K562 (cell line): ENCODE data around the gene DOK7. TPM values are rescaled to one million over a fixed set of nuclear protein-coding genes. Genes with fewer than 3 reads are reported as not detected.

ENCODE experiments used
- ATAC-seq: fragments of 200-7000 bp; cut with Tn5 transposase; 3 replicates; pipeline ENCODE4 v1.9.1; 2020; ENCODE audit warnings: moderate library complexity
- BruUV-seq: library from RNA; stranded (reverse); fragments of 400-500 nt; replicated peaks from 2 replicates; lab custom pipeline; 2021; lab: Mats Ljungman, UMichigan
- CTCF ChIA-PET: fragments of 300-600 bp; formaldehyde crosslinking; extraction: SDS; loops from one replicate; lab custom pipeline; 2021; ENCODE audit warnings: low intra/inter-chr PET ratio; lab: Yijun Ruan, JAX
- POLR2A ChIA-PET: fragments of 300-600, 350-650 bp; sonication (Branson Sonifier 250); formaldehyde crosslinking; extraction: SDS; loops from one replicate; lab custom pipeline; 2021; ENCODE audit warnings: antibody characterized with exemption, inconsistent platforms; lab: Yijun Ruan, JAX
- DNase-seq, 4 experiments: peaks; one replicate each; pipeline versions ENCODE4 v3.0.0 to v3.0.0-alpha.2; 2011 to 2018; ENCODE audit warnings: low spot score in 3 of 4, mixed read lengths in 3 of 4; ENCODE audit errors: extremely low read depth in 1 of 4
- FAIRE-seq: peaks from 2 replicates; lab custom pipeline; 2011; peaks lifted over from hg19 to GRCh38; lab: Jason Lieb, UNC
- H2AFZ ChIP-seq: 2 replicates; pipeline ENCODE4 v1.6.0; 2011; ENCODE audit warnings: low read depth, low read length, control low read depth, inconsistent platforms
- H3K27ac ChIP-seq: fragments of 200-600 bp; 3 replicates; pipeline ENCODE4 v1.8.0; 2011; ENCODE audit warnings: low read depth, mild to moderate bottlenecking, control low read depth, inconsistent platforms, low read length, moderate library complexity, mixed read lengths; ENCODE audit errors: extremely low read depth
- H3K27me3 ChIP-seq, 2 experiments: fragments of 300-600 bp in 1 of 2; 2 replicates in 1 of 2; 3 replicates in 1 of 2; pipeline versions ENCODE4 v1.6.0 to v1.8.0; 2011; ENCODE audit warnings: inconsistent platforms in 2 of 2, low read length in 2 of 2, mild to moderate bottlenecking in 1 of 2, mixed read lengths in 1 of 2, moderate library complexity in 1 of 2; ENCODE audit not compliant: control insufficient read depth in 2 of 2, insufficient read depth in 2 of 2
- H3K36me3 ChIP-seq: fragments of 300-600 bp; 3 replicates; pipeline ENCODE4 v1.8.0; 2011; ENCODE audit warnings: mild to moderate bottlenecking, low read length, inconsistent platforms; ENCODE audit not compliant: control insufficient read depth, insufficient read depth
- H3K4me1 ChIP-seq, 2 experiments: fragments of 200-600 bp in 1 of 2; replicated peaks in 1 of 2; 2 replicates in 1 of 2; 3 replicates in 1 of 2; pipeline versions ENCODE4 v1.5.1 to v1.8.0; 2011; ENCODE audit warnings: inconsistent platforms in 2 of 2, low read length in 2 of 2, mild to moderate bottlenecking in 1 of 2, mixed read lengths in 1 of 2, moderate library complexity in 1 of 2; ENCODE audit not compliant: control insufficient read depth in 2 of 2, insufficient read depth in 2 of 2
- H3K4me2 ChIP-seq: 2 replicates; pipeline ENCODE4 v1.6.1; 2011; ENCODE audit warnings: low read length, control low read depth, inconsistent platforms, mixed read lengths; ENCODE audit not compliant: insufficient read depth
- H3K4me3 ChIP-seq: fragments of 200-600 bp; sonication (generic), shearing (Covaris generic); 2 replicates; pipeline ENCODE4 v1.5.1; 2016; ENCODE audit warnings: control low read depth, inconsistent platforms
- H3K79me2 ChIP-seq: fragments of 200-600 bp; 3 replicates; pipeline ENCODE4 v1.8.0; 2011; ENCODE audit warnings: low read length, inconsistent platforms; ENCODE audit not compliant: control insufficient read depth, insufficient read depth
- H3K9ac ChIP-seq, 2 experiments: 2 replicates each; pipeline versions ENCODE4 v1.6.0 to v1.6.1; 2011; ENCODE audit warnings: low read depth in 2 of 2, low read length in 2 of 2, control low read depth in 1 of 2, inconsistent platforms in 1 of 2, mild to moderate bottlenecking in 1 of 2, mixed read lengths in 1 of 2; ENCODE audit not compliant: insufficient read depth in 1 of 2
- H3K9me1 ChIP-seq: one replicate; pipeline ENCODE4 v1.6.0; 2011; ENCODE audit warnings: inconsistent platforms, mild to moderate bottlenecking, low read length, moderate library complexity; ENCODE audit not compliant: control insufficient read depth, insufficient read depth
- H3K9me3 ChIP-seq: replicated peaks from 2 replicates; pipeline ENCODE4 v1.5.1; 2011; ENCODE audit warnings: low read depth, low read length, inconsistent platforms; ENCODE audit not compliant: control insufficient read depth, insufficient read depth
- H4K20me1 ChIP-seq: replicated peaks from 2 replicates; pipeline ENCODE4 v1.6.1; 2011; ENCODE audit warnings: low read length, inconsistent platforms, mixed read lengths; ENCODE audit not compliant: control insufficient read depth, insufficient read depth
- BCLAF1 ChIP-seq, 2 experiments: fragments of 450-650 bp in 1 of 2; IDR thresholded peaks; 2 replicates each; pipeline ENCODE4 v1.6.1; 2011 to 2017; ENCODE audit warnings: low read depth in 2 of 2, antibody characterized with exemption in 1 of 2, borderline replicate concordance in 1 of 2, low read length in 1 of 2, mild to moderate bottlenecking in 1 of 2, mixed read lengths in 1 of 2; ENCODE audit not compliant: control insufficient read depth in 1 of 2
- CBFA2T3 ChIP-seq: fragments of 450-650 bp; IDR thresholded peaks from 2 replicates; pipeline ENCODE4 v1.6.1; 2017
- CBX8 ChIP-seq: fragments of 200-600 bp; sonication (generic); IDR thresholded peaks from 2 replicates; pipeline ENCODE4 v1.6.1; 2012; ENCODE audit warnings: borderline replicate concordance, mixed run types, low read depth, mild to moderate bottlenecking, moderate library complexity, mixed read lengths, low read length, control low read depth, inconsistent platforms; ENCODE audit not compliant: poor library complexity, severe bottlenecking; ENCODE audit errors: extremely low read depth
- DLX4 ChIP-seq: fragments of 250-450 bp; sonication (Bioruptor Pico); IDR thresholded peaks from 2 replicates; pipeline ENCODE4 v1.6.1; 2021; ENCODE audit warnings: mild to moderate bottlenecking
- ERF ChIP-seq: fragments of 450-650 bp; formaldehyde crosslinking; IDR thresholded peaks from 2 replicates; pipeline ENCODE4 v1.4.0; 2020; ENCODE audit warnings: mild to moderate bottlenecking, mixed read lengths
- FOXO4 ChIP-seq: fragments of 450-650 bp; formaldehyde crosslinking; IDR thresholded peaks from 2 replicates; pipeline ENCODE4 v1.4.0; 2020; ENCODE audit warnings: mild to moderate bottlenecking, moderate library complexity
- KAT8 ChIP-seq: fragments of 450-650 bp; IDR thresholded peaks from 2 replicates; pipeline ENCODE4 v1.6.1; 2016; ENCODE audit warnings: low read depth, mild to moderate bottlenecking
- PKNOX1 ChIP-seq: fragments of 450-650 bp; IDR thresholded peaks from 2 replicates; pipeline ENCODE4 v1.6.1; 2016
- PYGO2 ChIP-seq: fragments of 450-650 bp; IDR thresholded peaks from 2 replicates; pipeline ENCODE4 v1.6.1; 2016; ENCODE audit warnings: mild to moderate bottlenecking, missing genetic modification characterization, moderate library complexity, missing compliant biosample characterization
- WGBS: fragments of 100-300 bp; shearing (Covaris generic); methylation state at CpG from one replicate; pipeline ENCODE4 v1.1.6; 2016; ENCODE audit warnings: low coverage, mixed read lengths; ENCODE audit not compliant: insufficient coverage; ENCODE audit errors: missing lambda C conversion rate; 5-methylcytosine and 5-hydroxymethylcytosine counted together
- in situ Hi-C: fragments of 300-500 bp; cut with MboI; formaldehyde crosslinking; loops from 4 replicates; pipeline ENCODE4 v1.15.0; 2018; ENCODE audit warnings: inconsistent platforms, mixed read lengths
- intact Hi-C: fragments of 100-400 bp; cut with micrococcal nuclease; formaldehyde crosslinking; loops from 2 replicates; pipeline ENCODE4 v1.14.2; 2022
- polyA plus RNA-seq, 8 experiments: library from polyadenylated mRNA; depleted of rRNA in 4 of 8; stranded (reverse) in 5 of 8; unstranded in 3 of 8; fragments of >200 nt; fragmentation: Nextera tagmentation in 2 of 8; fragmentation: Illumina TruSeq in 1 of 8; extraction: Ambion mirVana in 2 of 8; extraction: Trizol in 1 of 8; gene quantifications; 2 replicates each; pipeline versions ENCODE4 v1.2.1 to v1.2.3, GENCODE V29; 2011 to 2014; ENCODE audit warnings: inconsistent platforms in 1 of 8, missing spikeins in 1 of 8
- total RNA-seq, 7 experiments: library from RNA; depleted of rRNA in 6 of 7; stranded (reverse); fragments of >200 nt in 6 of 7; fragmentation: Illumina TruSeq in 2 of 7; extraction: Trizol in 2 of 7; gene quantifications; 2 replicates each; pipeline versions ENCODE4 v1.2.1 to v1.2.3, GENCODE V29; 2011 to 2021; ENCODE audit warnings: low replicate concordance in 1 of 7
- TF ChIP-seq, protein P1 (sequence below), 2 experiments: fragments of 450-650 bp; IDR thresholded peaks; 2 replicates each; pipeline ENCODE4 v1.6.1; 2018; ENCODE audit warnings: mild to moderate bottlenecking in 2 of 2, low read depth in 1 of 2; ENCODE audit not compliant: partially characterized antibody in 2 of 2

The DOK7 gene
- total and polyA plus RNA-seq, 9 of the 15 experiments (the other 6 are each of a cell fraction or from before 2014, with no cell fraction given): not detected

DNA sequence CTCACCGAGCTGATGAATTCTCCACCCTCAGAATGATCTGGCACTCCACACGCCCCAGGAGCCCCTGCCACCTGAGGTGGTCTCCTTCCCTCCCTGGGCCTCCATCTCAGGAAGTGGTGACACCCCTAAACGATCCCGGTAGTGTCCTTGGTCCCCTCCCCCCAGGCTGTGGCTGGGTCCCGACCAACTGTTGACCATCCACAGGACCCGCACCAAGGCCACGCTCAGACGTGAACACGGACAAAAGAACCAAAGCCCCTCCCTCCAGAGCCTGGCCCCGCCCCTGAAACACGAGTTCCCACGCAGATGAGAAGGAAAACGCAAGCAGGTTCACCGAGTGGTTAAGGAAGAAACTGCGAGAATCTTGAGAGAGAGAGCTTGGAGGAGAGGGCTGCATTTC, 52.5 kb downstream of the DOK7 start:
- no peaks in the 10 kb centered on the region for H3K79me2 ChIP-seq
- H3K4me3 ChIP-seq: no peak overlapping the region
- H3K27me3 ChIP-seq: no peaks in the 10 kb centered on the region
- in situ Hi-C loops (no loop called here), intact Hi-C loops (no loop called here)
- H3K9me1 ChIP-seq: no peaks in the 10 kb centered on the region
- TF ChIP-seq KAT8 (no peak), PKNOX1 (no peak), ERF (CRISPR knock-in tag) (no peak), FOXO4 (CRISPR knock-in tag) (no peak), CBFA2T3 (no peak), BCLAF1 (IDR thresholded peaks at IDR 0.05; ENCODE audit: borderline replicate concordance in 1 of 2, control insufficient read depth in 1 of 2, low read depth in 2 of 2, low read length in 1 of 2) (no peak), CBX8 (no peak), PYGO2 (tag) (no peak), DLX4 (no peak)
- TF ChIP-seq, protein P1, sequence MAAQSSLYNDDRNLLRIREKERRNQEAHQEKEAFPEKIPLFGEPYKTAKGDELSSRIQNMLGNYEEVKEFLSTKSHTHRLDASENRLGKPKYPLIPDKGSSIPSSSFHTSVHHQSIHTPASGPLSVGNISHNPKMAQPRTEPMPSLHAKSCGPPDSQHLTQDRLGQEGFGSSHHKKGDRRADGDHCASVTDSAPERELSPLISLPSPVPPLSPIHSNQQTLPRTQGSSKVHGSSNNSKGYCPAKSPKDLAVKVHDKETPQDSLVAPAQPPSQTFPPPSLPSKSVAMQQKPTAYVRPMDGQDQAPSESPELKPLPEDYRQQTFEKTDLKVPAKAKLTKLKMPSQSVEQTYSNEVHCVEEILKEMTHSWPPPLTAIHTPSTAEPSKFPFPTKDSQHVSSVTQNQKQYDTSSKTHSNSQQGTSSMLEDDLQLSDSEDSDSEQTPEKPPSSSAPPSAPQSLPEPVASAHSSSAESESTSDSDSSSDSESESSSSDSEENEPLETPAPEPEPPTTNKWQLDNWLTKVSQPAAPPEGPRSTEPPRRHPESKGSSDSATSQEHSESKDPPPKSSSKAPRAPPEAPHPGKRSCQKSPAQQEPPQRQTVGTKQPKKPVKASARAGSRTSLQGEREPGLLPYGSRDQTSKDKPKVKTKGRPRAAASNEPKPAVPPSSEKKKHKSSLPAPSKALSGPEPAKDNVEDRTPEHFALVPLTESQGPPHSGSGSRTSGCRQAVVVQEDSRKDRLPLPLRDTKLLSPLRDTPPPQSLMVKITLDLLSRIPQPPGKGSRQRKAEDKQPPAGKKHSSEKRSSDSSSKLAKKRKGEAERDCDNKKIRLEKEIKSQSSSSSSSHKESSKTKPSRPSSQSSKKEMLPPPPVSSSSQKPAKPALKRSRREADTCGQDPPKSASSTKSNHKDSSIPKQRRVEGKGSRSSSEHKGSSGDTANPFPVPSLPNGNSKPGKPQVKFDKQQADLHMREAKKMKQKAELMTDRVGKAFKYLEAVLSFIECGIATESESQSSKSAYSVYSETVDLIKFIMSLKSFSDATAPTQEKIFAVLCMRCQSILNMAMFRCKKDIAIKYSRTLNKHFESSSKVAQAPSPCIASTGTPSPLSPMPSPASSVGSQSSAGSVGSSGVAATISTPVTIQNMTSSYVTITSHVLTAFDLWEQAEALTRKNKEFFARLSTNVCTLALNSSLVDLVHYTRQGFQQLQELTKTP (IDR thresholded peaks at IDR 0.05; ENCODE audit: low read depth in 1 of 2, partially characterized antibody in 2 of 2): no peak
- CTCF ChIA-PET: no interaction called here
- ATAC-seq (no peak), FAIRE-seq (no peak), DNase-seq (no peak)
- no peak overlapping the region for H2AFZ ChIP-seq
- no TSS peak for BruUV-seq
- H3K27ac ChIP-seq: no peak overlapping the region
- no peaks in the 10 kb centered on the region for H3K9me3 ChIP-seq
- H3K36me3 ChIP-seq: peaks cover 91% of the 10 kb centered on the region; the same call in 2 of the 3 replicates
- H3K4me1 ChIP-seq: peaks cover 0 to 21% of the 10 kb centered on the region in 2 experiments; a peak in 2 of 5 replicates
- H4K20me1 ChIP-seq: no peaks in the 10 kb centered on the region; the same call in 1 of the 2 replicates
- POLR2A ChIA-PET: interaction anchor here (0.6 to 1.7 kb wide), 3 partner anchors 10 to 19 kb away, joined by 3 to 6 read pairs (median 4); no protein-coding TSS in a partner anchor
- no peak overlapping the region for H3K9ac ChIP-seq
- 80% methylated on average over 7 of the region's 15 CpGs for WGBS
- no peak overlapping the region for H3K4me2 ChIP-seq
